ENCODE measurements around the gene CTDP1.

The CTDP1 gene

DNA sequence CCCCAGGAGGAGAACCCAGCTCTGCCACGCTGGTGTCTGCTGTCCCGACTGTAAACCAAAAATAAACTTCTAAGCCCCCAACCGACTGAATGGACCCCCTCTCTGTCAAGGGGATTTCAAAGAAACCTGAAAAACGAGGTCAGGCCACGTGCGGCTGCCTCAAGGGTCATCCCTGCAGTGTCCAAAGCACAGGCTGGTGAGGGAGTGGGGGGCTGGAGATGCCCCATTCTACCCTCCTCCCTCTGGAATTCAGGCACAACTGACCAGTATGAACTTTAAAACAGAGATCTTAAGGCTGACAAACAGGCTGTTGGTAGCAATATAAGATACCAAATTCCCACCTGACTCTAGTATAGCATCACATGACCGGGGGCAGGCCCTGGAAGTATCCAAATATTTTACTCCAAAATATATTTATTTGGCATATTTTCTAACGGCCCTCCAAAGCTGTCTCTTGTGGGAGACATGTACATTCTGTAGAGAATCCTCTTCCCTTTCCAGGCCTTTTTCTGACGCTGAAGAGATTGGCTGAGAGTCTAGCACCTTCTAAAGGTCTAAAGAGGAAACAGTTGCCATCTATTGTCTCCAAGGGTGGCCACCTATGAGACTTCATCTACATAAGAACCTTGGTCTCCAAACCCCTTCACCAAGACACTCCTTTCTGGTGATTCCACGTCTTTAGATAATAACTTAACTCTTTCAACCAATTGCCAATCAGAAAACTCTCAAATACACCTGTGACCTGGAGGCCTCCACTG, 40.4 kb upstream of the CTDP1 start:
- CTCF ChIA-PET: interaction anchor here (1.2 to 4.4 kb wide), 2 partner anchors 259 to 262 kb away, joined by 5 to 78 read pairs; no protein-coding TSS in a partner anchor
- POLR2A ChIA-PET: no interaction called here
- DNase-seq (ENCODE audit: extremely low spot score): no peak
- TF ChIP-seq, protein P1, sequence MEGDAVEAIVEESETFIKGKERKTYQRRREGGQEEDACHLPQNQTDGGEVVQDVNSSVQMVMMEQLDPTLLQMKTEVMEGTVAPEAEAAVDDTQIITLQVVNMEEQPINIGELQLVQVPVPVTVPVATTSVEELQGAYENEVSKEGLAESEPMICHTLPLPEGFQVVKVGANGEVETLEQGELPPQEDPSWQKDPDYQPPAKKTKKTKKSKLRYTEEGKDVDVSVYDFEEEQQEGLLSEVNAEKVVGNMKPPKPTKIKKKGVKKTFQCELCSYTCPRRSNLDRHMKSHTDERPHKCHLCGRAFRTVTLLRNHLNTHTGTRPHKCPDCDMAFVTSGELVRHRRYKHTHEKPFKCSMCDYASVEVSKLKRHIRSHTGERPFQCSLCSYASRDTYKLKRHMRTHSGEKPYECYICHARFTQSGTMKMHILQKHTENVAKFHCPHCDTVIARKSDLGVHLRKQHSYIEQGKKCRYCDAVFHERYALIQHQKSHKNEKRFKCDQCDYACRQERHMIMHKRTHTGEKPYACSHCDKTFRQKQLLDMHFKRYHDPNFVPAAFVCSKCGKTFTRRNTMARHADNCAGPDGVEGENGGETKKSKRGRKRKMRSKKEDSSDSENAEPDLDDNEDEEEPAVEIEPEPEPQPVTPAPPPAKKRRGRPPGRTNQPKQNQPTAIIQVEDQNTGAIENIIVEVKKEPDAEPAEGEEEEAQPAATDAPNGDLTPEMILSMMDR (IDR thresholded peaks at IDR 0.05; ENCODE audit: control extremely low read depth, extremely low read depth, low read depth, missing control alignments): no peak

DNA sequence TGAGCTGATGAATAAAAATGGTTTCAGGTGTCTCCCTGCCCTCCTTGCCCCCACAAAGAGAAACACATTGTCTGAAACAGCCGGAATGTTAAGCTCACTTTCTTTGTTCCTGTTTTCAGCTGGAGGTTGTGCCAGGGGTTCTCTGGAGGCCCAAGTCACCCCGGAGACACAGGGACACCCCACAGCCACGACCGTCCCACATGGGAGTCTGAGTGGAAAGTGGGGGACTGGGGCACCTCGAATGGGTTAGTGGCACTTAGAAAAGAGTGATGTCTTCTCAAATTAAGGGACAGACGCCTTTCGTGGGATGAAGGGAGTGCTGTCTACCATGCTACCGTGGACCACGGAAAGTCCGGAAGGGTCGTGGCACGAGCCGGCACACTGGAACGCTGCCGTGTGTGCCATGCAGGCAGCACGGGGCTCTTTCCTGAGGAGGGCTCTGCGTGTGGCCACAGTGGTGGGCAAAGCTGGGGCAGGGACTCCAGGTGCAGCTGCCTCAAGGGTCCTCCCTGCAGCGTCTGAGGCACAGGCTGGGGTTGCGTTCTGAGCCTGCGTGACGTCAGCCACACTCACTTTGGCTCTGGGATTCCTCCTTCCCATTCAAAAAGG, 39.4 kb upstream of the CTDP1 start:
- ChIA-PET POLR2A (no interaction called here), CTCF (interaction anchor here (4.4 kb wide), 1 partner anchor 263 kb away, joined by 78 read pairs; no protein-coding TSS in a partner anchor)
- TF ChIP-seq, protein P1 (IDR thresholded peaks at IDR 0.05; ENCODE audit: control extremely low read depth, extremely low read depth, low read depth, missing control alignments): no peak
- no peak for DNase-seq (ENCODE audit: extremely low spot score)

DNA sequence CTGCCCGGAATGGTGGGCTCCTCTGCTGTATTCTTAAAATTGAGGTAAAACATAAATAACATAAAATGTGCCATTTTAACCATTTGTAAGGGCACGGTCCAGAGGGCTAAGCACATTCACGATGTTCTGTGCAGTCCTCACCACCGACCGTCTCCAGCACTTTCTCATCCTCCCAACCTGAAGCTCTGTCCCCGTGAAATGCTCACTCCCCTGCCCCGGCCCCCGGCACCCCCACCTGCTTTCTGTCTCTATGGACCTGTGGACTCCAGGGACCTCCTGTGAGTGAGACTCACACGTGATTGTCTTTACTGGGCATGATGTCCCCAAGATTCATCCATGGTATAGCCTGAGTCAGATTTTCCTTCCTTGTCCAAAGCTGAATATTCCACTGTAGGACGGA, 38.7 kb upstream of the CTDP1 start:
- CTCF ChIA-PET: interaction anchor here (0.8 to 4.4 kb wide), 2 partner anchors 111 to 263 kb away, joined by 3 to 78 read pairs; no protein-coding TSS in a partner anchor
- DNase-seq (ENCODE audit: extremely low spot score): no peak
- POLR2A ChIA-PET: no interaction called here
- TF ChIP-seq, protein P1 (IDR thresholded peaks at IDR 0.05; ENCODE audit: control extremely low read depth, extremely low read depth, low read depth, missing control alignments): no peak

DNA sequence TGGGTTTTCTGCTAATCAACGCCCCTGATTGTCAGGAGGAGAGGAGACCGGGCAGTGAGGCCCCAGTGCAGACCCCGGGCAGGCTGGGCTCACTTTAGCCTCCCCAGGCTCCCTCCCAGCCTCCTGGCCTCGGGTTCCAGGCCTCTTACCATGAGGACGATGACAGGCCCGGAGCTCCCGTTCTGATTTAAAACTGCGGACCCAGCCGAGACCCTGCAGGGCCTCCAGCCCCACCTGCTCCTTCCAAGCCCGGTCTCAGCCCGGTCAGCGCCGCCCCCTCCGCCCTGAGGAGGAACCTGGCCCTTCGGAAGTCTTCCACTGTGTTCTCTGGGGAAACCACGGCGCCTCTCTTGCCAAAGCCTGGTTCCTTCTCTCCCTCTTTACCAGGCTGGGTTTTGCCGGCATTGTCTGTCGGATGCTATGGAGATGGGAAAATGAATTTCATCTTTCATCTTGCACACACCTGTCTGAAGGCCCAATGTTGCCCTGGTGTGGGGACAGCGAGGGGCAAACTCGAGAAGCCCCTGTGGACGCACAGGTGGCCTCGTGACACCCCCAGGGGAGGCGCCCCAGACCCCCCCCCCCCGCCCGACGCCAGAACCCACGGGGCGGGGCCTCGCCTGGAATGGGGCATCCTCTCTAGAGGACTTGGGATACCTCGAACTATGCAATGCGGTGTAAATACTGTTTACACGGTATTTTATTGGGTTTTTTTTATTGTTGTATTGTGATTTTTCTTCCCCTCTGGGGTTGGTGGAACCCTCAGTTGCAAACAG, 37.7 kb upstream of the CTDP1 start:
- DNase-seq (ENCODE audit: extremely low spot score): no peak
- TF ChIP-seq, protein P1 (IDR thresholded peaks at IDR 0.05; ENCODE audit: control extremely low read depth, extremely low read depth, low read depth, missing control alignments): no peak
- POLR2A ChIA-PET: no interaction called here

DNA sequence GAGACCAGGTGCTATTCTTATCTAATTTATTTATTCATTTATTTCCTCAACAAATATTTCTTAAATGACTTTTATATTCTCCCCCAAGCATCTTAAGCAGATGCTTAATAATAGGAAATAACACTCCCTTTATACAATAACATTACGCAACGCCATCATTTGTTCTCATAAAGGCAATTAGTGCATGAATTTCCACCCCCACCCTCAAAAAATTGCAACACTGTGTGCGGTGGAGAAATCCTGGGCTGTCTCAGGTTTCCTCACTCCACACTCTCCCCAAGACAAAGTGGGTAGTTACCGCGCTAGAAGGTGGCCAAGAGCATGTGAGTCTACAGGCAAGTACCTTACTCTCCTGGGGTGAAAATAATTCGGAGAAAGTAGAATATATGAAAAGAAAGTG, 37.0 kb upstream of the CTDP1 start:
- CTCF ChIA-PET: interaction anchor here (0.7 to 4.4 kb wide), 9 partner anchors 10 to 265 kb away, joined by 3 to 78 read pairs (median 3); no protein-coding TSS in a partner anchor
- POLR2A ChIA-PET: no interaction called here
- TF ChIP-seq, protein P1 (IDR thresholded peaks at IDR 0.05; ENCODE audit: control extremely low read depth, extremely low read depth, low read depth, missing control alignments): no peak
- no peak for DNase-seq (ENCODE audit: extremely low spot score)

More for the DNA sequence above, 37.7 kb upstream of the CTDP1 start:
- CTCF ChIA-PET: interaction anchor here (0.8 to 4.4 kb wide), 3 partner anchors 29 to 264 kb away, joined by 3 to 78 read pairs (median 4); no protein-coding TSS in a partner anchor

Data from GM10248 (cell line).